ENCODE results near the gene CD9.

The CD9 gene

GRCh38 chr12:6275928-6276887 lies 76.0 kb downstream of the CD9 start:
- DNase-seq (ENCODE audit: low read depth) = no peak

DNA sequence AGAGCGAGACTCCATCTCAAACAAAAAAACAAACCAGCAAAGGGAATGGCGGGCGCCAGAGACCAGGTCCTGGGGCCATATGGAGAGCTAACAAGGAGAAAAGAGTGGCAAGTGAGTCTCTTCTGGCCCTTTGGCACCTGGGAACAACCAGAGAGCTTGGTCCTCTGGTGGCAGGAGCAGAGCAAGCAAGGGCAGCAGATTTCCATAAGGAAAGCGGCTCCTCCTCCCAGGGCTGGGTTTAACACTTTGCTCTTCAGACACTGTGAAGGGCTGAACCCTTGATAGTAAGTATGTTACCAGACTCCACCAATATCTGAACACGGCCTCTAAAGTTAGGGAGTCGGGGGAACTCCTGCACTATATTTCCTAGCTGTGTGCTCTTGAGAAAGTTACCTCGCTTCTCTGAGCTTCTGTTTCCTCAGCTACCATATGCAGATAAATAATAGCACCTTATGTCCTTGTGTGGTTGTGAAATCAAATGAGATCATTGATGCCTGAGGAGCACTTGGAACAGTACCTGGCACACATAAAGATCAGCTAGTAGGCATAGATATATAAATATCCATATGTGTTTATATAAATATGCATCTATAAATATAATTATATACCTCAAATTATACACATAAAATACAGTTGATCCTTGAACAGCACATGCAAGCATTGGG lies 76.9 kb downstream of the CD9 start:
- no peak for DNase-seq (ENCODE audit: low read depth)

DNA sequence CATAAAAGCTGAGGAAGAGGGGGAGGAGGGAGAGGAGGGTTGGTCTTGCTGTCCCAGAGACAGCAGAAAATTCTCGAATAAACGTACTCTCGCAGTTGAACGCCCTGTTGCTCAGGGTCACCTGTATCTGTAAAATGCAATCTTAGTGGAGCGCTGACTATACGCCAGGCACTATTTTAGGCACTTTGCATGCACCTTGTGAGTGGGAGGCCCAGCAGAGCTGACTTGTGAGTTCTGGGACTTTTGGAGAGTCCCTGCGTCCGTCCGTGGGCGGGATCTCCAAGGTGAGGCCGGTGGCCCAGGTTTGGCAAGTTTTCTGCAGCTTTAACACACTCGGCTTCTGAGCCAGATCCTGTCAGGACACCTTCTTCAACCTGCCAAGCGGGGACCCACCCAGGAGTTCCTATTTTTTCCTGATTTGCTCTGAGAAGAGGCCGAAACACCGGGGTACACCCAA lies 77.8 kb downstream of the CD9 start:
- DNase-seq (ENCODE audit: low read depth) = no peak

- DNase-seq (ENCODE audit: low read depth) = peak; percentile 88
Measured at GRCh38 chr12:6278439-6279255, 78.4 kb downstream of the CD9 start.

DNA sequence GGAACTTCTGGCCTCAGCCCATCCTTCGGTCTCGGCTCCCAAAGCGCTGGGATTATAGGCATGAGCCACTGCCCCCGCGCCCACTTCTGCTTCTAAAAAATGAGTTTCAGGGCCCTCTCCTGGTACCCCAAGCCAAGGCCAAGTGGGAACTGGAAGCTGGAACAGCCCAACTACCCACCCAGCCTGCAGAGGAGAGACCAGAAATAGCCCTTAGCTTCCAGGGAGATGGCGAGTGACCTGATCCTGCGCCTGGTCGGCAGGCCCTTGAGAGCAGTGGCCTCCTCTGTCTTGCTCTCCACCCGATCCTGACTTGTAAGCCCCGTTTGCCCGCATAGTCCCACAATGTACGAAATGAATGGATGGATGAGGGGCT lies 79.0 kb downstream of the CD9 start:
- no peak for DNase-seq (ENCODE audit: low read depth)

GRCh38 chr12:6279631-6280030 lies 79.4 kb downstream of the CD9 start:
- no peak for DNase-seq (ENCODE audit: low read depth)

DNA sequence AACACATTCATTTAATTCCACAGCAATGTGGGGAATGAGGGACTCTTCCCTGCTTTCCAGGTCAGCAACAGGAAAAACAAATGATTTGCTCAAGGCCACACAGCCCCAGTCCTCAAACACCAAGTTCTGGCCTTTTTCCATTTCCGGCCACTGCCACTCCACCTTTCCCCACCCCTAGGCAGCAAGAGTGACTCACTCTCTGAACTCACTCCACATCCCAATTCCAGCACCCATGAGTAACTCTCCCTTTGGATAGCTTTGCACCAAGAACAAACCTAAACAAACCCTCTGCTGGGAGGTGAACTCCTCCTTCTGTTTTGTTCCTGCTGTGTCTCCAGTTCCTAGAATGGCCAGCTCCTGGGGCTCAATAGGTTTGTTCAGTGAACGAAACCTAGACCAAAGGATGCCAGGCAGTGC lies 79.9 kb downstream of the CD9 start:
- no peak for DNase-seq (ENCODE audit: low read depth)

- no peak for DNase-seq (ENCODE audit: low read depth)
Measured at GRCh38 chr12:6280672-6281071, 80.5 kb downstream of the CD9 start.

DNA sequence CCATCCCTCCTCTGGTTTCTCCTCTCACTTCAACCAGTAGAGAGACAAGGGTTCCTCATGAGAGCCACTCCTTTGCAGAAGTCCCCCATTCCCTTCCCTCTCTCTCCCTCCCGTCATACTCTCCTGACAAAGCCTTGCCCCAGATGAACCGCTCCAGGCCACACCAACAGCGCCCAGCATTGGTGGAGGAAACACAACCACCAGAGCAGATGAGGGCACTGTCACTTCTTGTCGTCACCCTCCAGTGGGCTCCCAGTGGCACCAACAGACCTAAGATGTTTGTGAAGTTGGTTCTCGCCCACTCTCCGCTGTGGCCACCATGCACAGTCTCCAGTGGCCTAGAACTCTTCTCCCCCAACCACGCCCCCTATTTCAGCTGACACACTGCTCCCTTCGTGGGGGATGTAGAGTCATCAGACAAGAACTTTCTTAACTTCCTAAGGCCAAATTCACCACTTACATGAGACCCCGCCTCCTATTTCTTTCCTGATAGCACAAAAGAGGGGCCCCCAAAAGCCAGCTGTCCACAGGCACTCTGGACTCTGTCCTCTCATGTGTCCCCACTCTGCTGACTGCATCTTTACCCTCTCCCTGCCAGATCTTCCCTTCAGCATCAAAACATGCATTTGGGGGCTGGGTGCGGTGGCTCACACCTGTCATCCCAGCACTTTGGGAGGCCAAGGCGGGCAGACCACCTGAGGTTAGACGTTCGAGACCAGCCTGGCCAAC lies 81.0 kb downstream of the CD9 start:
- no peak for DNase-seq (ENCODE audit: low read depth)

DNA sequence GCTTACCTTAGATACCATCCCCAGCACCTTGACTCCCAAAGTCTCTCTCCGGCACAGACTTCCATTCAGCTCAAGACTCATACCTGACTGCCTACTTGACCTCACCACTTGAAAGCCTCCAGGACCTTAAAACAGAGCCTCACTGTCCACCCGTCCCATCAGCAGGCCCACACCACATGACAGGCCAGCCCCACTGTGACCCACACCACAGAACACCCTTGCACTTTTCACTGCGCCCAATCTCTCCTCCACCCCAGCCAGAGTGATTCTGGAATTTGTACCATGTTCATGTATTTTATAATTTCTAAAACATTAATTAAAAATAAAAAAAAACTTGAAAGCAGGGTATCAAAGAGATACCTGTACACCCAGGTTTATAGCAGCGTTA lies 82.2 kb downstream of the CD9 start:
- DNase-seq (ENCODE audit: low read depth) = no peak

GRCh38 chr12:6284273-6284672 lies 84.1 kb downstream of the CD9 start:
- no peak for DNase-seq (ENCODE audit: low read depth)

- peak; percentile 34 for DNase-seq (ENCODE audit: low read depth)
Measured at GRCh38 chr12:6285063-6285477, 84.9 kb downstream of the CD9 start.

- DNase-seq (ENCODE audit: low read depth) = no peak
Measured at GRCh38 chr12:6285532-6286306, 85.5 kb downstream of the CD9 start.

Measured in stimulated activated CD8-positive, alpha-beta memory T cell treated with anti-CD3 and anti-CD28 coated beads, Interleukin-15, amount 100 ng/mL, for 24 hours (primary cell).